Sigmoid colon (tissue), 7 donors: ENCODE data around the gene NCKAP5L. TPM values are rescaled to one million over a fixed set of nuclear protein-coding genes. Genes with fewer than 3 reads are reported as not detected.

ENCODE experiments used
- DNase-seq: peaks from one replicate; pipeline ENCODE4 v3.0.0-alpha.2; 2019
- H3K27ac ChIP-seq, 4 donors: fragments of 200-600 bp; sonication (generic); one replicate each; pipeline ENCODE4 v1.5.1; 2016 to 2019; ENCODE audit warnings: mild to moderate bottlenecking in 1 of 4
- H3K27me3 ChIP-seq, 3 donors: fragments of 200-600 bp; sonication (generic); one replicate each; pipeline ENCODE4 v1.5.1; 2019; ENCODE audit warnings: mild to moderate bottlenecking in 1 of 3
- H3K36me3 ChIP-seq, 4 donors: fragments of 200-600 bp; sonication (generic); one replicate each; pipeline ENCODE4 v1.5.1; 2016 to 2019
- H3K4me1 ChIP-seq, 4 donors: fragments of 200-600 bp; sonication (generic); one replicate each; pipeline ENCODE4 v1.5.1; 2017 to 2019
- H3K4me3 ChIP-seq, 4 donors: fragments of 200-600 bp; sonication (generic); one replicate each; pipeline ENCODE4 v1.5.1; 2017 to 2019; ENCODE audit warnings: mild to moderate bottlenecking in 2 of 4, moderate library complexity in 1 of 4
- H3K9me3 ChIP-seq, 4 donors: fragments of 200-600 bp in 3 of 4; sonication (generic) in 3 of 4; one replicate each; pipeline versions ENCODE4 v1.5.1 to v1.6.1; 2013 to 2019
- EP300 ChIP-seq, 4 donors: sonication (generic); formaldehyde crosslinking; IDR thresholded peaks; one replicate each; pipeline ENCODE4 v1.6.1; 2017; ENCODE audit warnings: antibody characterized with exemption in 4 of 4
- POLR2A ChIP-seq, 2 donors: fragments of 450-650 bp; IDR thresholded peaks; one replicate each; pipeline ENCODE4 v1.6.1; 2016; ENCODE audit warnings: antibody characterized with exemption in 2 of 2, mild to moderate bottlenecking in 2 of 2, moderate library complexity in 2 of 2
- POLR2AphosphoS5 ChIP-seq, 4 donors: sonication (generic); formaldehyde crosslinking; IDR thresholded peaks; one replicate each; pipeline ENCODE4 v1.6.1; 2017; ENCODE audit warnings: antibody characterized with exemption in 4 of 4
- WGBS, 2 donors: extraction: QIAGEN DNeasy Blood & Tissue Kit; methylation state at CpG; one replicate each; pipeline ENCODE4 v1.1.7; 2013; 5-methylcytosine and 5-hydroxymethylcytosine counted together
- intact Hi-C: fragments of 100-400 bp; cut with DNase I; formaldehyde crosslinking; loops from one replicate; pipeline ENCODE4 v1.15.1; 2023
- polyA plus RNA-seq, 3 donors: library from polyadenylated mRNA; stranded (reverse); fragments of 200-250 nt; gene quantifications; one replicate each; pipeline ENCODE4 v1.2.3, GENCODE V29; 2013
- total RNA-seq, 4 donors: library from RNA; depleted of rRNA; stranded (reverse); fragments of >200 nt; gene quantifications; one replicate each; pipeline ENCODE4 v1.1.0, GENCODE V29; 2016
- TF ChIP-seq, protein P1 (sequence below), 4 experiments: fragments of 450-650 bp in 3 of 4; fragments of 200-600 bp in 1 of 4; IDR thresholded peaks; one replicate each; pipeline ENCODE4 v1.5.1; 2016 to 2019; ENCODE audit warnings: antibody characterized with exemption in 4 of 4, mild to moderate bottlenecking in 3 of 4, moderate library complexity in 2 of 4
- donor health status: healthy with polysubstance abuse.
- donor health status: Bipolar disorder and iron deficiency.
- donor health status: healthy.

The NCKAP5L gene, protein sequence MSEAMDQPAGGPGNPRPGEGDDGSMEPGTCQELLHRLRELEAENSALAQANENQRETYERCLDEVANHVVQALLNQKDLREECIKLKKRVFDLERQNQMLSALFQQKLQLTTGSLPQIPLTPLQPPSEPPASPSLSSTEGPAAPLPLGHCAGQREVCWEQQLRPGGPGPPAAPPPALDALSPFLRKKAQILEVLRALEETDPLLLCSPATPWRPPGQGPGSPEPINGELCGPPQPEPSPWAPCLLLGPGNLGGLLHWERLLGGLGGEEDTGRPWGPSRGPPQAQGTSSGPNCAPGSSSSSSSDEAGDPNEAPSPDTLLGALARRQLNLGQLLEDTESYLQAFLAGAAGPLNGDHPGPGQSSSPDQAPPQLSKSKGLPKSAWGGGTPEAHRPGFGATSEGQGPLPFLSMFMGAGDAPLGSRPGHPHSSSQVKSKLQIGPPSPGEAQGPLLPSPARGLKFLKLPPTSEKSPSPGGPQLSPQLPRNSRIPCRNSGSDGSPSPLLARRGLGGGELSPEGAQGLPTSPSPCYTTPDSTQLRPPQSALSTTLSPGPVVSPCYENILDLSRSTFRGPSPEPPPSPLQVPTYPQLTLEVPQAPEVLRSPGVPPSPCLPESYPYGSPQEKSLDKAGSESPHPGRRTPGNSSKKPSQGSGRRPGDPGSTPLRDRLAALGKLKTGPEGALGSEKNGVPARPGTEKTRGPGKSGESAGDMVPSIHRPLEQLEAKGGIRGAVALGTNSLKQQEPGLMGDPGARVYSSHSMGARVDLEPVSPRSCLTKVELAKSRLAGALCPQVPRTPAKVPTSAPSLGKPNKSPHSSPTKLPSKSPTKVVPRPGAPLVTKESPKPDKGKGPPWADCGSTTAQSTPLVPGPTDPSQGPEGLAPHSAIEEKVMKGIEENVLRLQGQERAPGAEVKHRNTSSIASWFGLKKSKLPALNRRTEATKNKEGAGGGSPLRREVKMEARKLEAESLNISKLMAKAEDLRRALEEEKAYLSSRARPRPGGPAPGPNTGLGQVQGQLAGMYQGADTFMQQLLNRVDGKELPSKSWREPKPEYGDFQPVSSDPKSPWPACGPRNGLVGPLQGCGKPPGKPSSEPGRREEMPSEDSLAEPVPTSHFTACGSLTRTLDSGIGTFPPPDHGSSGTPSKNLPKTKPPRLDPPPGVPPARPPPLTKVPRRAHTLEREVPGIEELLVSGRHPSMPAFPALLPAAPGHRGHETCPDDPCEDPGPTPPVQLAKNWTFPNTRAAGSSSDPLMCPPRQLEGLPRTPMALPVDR (N-terminal part only)
- 10 to 100 TPM in 3 of 4 donors, 1 to 10 TPM in 1; 10.0 to 23.3 (median 12.6) TPM for total RNA-seq
- 1 to 10 TPM in 2 of 3 donors, under 1 TPM in 1; 0.92 to 5.8 (median 2.4) TPM for polyA plus RNA-seq

DNA sequence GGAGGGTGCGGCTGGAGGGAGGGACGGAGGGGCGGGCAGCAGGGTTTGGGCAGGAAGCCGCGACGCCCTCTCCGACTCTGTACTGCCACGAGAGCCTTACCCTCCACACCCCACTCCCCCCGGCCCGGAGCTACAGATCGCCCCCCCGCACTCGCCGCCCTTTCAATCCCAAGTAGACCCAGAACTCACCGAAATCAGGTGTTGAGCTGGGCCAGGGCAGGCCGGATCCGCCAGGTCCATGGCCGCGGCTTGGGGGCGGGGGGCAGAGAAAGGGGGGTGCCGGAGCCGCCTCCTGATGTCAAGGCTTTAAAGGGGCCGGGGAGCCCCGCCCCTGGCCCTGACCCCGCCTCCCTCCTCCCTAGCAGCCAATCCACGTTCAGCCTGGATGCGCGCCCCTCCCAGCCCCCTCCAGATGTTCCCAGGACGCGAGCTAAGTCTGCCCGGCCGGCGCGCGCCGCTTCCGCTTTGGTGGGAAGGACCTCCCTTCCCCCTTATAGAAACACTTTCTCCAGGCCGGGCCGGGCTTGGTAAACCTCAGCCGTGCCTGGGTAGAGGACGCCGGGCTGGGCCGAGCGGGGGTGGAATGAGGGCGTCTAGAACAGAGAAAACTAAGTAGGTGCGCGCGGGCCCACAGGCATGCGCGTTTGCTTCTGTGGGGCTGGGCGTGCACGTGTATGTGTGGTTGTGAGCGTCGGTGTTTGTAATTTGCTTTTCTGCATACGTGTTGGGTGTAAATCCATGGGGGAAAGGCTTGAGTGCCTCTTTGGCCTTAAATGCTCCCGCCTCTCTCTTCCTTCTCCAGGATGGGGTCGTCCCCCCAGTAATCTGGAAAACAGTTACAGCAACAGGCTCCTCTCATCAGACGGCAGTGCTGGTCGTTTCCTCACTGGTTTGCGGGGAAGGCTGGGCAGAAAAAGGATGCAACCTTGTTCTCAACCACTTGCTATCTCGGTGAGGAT is at the start of gene NCKAP5L:
NCKAP5L (minus strand) TSS at position 281 of the 959 bp plus-strand sequence. CDS start 24,369 bp downstream, outside the sequence.
- peak; percentile 99 for DNase-seq
- Histone ChIP-seq H3K9me3 (no peaks in the 10 kb centered on the region), H3K36me3 (no peaks in the 10 kb centered on the region), H3K27ac (peak within 1 kb of the TSS; percentile 95 to 99 (median 97)), H3K4me3 (peak within 1 kb of the TSS; percentile 92 to 99 (median 94)), H3K4me1 (peaks cover 0 to 49% (median 46%) of the 10 kb centered on the region in 4 donors), H3K27me3 (no peaks in the 10 kb centered on the region)
- TF ChIP-seq POLR2A (IDR thresholded peaks at IDR 0.05) = peak in 1 of 2 donors; percentile 44
- TF ChIP-seq, protein P1, sequence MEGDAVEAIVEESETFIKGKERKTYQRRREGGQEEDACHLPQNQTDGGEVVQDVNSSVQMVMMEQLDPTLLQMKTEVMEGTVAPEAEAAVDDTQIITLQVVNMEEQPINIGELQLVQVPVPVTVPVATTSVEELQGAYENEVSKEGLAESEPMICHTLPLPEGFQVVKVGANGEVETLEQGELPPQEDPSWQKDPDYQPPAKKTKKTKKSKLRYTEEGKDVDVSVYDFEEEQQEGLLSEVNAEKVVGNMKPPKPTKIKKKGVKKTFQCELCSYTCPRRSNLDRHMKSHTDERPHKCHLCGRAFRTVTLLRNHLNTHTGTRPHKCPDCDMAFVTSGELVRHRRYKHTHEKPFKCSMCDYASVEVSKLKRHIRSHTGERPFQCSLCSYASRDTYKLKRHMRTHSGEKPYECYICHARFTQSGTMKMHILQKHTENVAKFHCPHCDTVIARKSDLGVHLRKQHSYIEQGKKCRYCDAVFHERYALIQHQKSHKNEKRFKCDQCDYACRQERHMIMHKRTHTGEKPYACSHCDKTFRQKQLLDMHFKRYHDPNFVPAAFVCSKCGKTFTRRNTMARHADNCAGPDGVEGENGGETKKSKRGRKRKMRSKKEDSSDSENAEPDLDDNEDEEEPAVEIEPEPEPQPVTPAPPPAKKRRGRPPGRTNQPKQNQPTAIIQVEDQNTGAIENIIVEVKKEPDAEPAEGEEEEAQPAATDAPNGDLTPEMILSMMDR (IDR thresholded peaks at IDR 0.05) = no peak
- peak; percentile 40 to 84 (median 78) for TF ChIP-seq POLR2AphosphoS5 (IDR thresholded peaks at IDR 0.05)
- TF ChIP-seq EP300 (IDR thresholded peaks at IDR 0.05) = no peak
- intact Hi-C loops = loop anchor here (2.0 kb wide), 1 partner anchor 14 kb away; the partner anchor contains the start of gene BCDIN3D
- WGBS, 2 donors = 1% methylated on average over 61 of the region's 61 CpGs

DNA sequence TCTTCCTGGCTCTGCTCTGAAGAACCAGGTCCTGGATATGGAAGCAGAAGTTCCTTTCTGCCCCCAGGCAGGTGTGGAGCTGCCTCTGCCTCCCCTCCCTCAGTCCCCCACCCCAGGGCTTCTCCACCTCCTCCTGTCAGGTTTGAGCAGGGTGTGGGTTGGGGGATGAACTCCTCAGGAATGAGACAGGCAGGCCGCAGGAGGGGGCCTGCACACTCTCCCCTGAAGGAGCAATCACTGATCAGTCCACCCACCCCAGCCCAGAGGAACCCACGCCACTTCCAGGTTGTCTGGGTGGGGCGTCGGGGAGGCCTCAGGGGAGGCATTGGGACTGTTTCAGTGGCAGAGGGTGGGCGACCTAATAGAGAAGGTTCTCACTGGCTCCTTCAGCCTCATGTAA is 48.9 kb upstream of the NCKAP5L start:
- WGBS, 2 donors = 68 to 79% methylated on average over 5 of the region's 5 CpGs
- no peak overlapping the region for H3K27ac ChIP-seq
- H3K4me3 ChIP-seq = no peak overlapping the region
- H3K27me3 ChIP-seq = no peaks in the 10 kb centered on the region
- intact Hi-C loops = no loop called here
- TF ChIP-seq POLR2AphosphoS5 (IDR thresholded peaks at IDR 0.05) (no peak), EP300 (IDR thresholded peaks at IDR 0.05) (no peak), POLR2A (IDR thresholded peaks at IDR 0.05) (no peak)
- TF ChIP-seq, protein P1 (IDR thresholded peaks at IDR 0.05) = no peak
- H3K9me3 ChIP-seq = no peaks in the 10 kb centered on the region
- H3K4me1 ChIP-seq = no peaks in the 10 kb centered on the region
- no peak for DNase-seq
- no peaks in the 10 kb centered on the region for H3K36me3 ChIP-seq

DNA sequence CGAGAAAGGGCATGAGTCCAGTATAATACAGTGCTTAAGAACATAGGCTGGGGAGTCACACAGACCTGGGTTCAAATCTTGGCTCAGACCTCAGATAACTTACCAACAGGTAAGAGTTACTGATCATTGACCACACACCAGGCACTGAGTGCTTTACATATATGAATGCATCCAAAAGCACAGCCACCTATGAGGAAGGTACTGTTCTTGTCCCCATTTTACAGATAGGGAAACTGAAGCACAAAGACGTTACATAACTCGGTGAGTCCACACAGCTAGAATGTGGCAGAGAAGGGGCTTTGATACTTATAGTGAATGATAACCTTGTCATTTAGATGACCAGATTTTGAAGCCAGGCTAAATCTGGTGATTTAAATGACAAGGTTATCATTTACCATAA is 47.9 kb upstream of the NCKAP5L start:
- no peak overlapping the region for H3K27ac ChIP-seq
- intact Hi-C loops = no loop called here
- TF ChIP-seq POLR2AphosphoS5 (IDR thresholded peaks at IDR 0.05) = no peak
- TF ChIP-seq POLR2A (IDR thresholded peaks at IDR 0.05) = no peak
- TF ChIP-seq EP300 (IDR thresholded peaks at IDR 0.05) = no peak
- TF ChIP-seq, protein P1 (IDR thresholded peaks at IDR 0.05) = no peak
- H3K36me3 ChIP-seq = no peaks in the 10 kb centered on the region
- H3K27me3 ChIP-seq = no peaks in the 10 kb centered on the region
- no peak for DNase-seq
- no peaks in the 10 kb centered on the region for H3K9me3 ChIP-seq
- 89 to 92% methylated on average over 3 of the region's 3 CpGs for WGBS, 2 donors
- no peak overlapping the region for H3K4me3 ChIP-seq
- H3K4me1 ChIP-seq = no peaks in the 10 kb centered on the region
